NCI-H2107 treated with DMSO at 0.1 percent for 48 hours (cell line): ENCODE results near the gene TRERF1.
"Not testable (repeated sequence)": the region's sequence is repeated elsewhere in the genome, so short reads cannot be mapped to it uniquely, and the experiment has no call there.

Experiments
- DNase-seq: peaks from one replicate; lab custom pipeline; 2025; ENCODE audit not compliant: unreplicated experiment; lab: John Stamatoyannopoulos, UW

The TRERF1 gene

DNA sequence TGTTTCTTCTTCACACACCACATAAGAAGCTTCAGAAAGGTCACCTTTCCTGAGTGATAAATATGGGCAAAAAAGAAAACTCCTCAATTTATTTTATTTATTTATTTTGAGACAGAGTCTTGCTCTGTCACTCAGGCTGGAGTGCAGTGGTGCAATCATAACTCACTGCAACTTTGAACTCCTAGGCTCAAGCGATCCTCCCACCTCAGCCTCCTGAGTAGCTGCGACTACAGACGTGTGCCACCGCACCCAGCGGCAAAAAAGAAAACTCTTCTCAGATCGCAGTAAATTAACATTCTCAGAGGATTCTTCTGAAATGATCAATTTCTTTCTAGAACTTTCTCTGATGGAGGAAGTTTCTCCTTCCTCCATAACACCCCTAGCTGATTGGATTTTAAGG, 111.2 kb downstream of the TRERF1 start:
- no peak for DNase-seq

DNA sequence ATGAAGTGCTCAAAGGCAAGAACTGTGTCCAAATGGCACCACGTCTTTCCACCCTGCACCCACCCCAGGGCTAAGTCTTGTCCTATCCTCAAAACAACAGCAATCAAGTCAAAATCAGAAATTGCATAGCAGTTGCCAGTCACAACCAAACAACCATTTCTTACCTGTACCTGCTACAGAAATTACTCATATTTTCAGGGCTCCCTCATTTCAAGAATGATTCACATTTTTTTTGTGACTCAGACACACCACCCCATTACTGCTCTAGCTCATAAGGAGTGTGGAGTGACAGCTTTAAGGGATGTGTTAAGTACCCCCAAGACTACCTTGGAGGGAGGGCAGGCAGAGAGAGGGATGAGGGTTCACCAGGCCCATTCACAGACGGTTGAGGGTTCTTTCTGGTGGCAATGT, 111.7 kb downstream of the TRERF1 start:
- no peak for DNase-seq

DNA sequence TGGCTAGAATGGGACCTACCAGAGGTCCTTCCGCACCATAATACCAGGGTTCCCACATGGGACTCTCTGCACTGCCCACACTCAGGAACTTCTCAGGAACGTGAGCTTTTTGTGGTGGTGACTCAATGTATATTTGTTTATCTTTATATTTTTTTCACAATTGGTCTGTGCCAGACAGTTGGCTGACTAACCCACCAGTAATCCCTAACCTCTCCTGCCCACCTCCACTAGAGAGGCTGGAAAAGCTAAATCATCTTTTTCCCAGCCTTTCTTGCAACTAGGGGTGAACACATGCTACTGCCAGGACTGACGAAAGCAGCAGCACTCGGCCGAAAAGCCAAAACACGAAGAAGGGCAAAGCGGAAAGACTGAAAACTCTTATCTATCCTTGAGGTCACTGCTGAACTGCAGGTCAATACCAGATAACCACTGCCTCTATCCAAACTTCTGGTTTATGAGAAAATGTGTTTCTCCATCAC, 112.9 kb downstream of the TRERF1 start:
- DNase-seq, result no peak

DNA sequence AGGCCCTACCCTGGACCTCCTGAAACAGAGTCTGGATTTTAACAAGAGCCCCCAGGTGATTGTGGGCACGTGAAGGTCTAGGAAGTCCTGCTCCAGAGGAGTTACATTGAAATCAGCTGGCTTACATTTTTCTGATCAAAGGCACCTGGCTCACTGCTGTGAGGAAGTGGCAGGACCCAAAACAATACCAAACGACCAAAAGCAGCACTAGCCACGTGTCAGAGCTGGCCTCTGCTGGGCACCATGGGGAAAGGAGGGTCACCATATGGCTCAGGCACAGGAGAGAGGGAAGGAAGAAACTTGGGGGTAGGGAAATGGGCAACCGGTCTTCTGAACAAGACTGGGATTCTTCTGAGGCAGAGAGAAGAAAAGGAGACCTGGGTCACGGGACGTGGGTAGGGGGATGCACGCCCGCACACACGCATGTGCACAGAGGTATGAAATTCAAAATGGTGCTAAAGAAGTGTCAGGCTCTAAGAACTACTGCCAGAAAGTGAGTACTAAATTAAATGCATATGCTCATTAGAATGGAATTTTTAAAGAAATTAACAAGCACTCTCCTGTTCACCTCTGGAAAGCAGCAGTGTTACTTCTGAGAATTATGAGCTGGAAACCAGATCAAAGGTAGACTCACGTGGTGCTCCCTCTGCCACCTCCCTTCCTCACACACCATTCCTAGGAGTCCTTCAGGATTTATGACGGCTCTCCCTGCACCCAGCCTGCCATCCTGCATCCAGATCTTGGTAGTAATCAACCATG, 113.6 kb downstream of the TRERF1 start:
- no peak for DNase-seq

DNA sequence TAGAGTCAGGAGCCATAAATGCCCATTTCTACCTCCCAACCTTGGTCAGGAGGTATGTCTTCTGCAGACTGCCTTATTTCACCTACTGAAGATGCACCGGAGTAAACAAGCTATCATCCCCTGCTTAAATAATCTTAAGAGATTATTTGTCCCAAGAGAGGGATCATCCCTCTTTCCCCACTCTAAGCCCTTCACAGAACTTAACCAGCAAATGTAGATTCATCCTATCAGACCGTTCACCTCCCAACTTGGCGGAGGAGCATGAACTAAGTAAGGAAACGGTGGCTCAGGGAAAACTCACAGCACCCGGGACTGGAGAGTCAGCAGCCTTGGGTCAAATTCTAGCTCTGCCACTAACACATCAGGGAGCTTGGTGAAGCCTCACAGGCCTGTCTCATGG, 115.3 kb downstream of the TRERF1 start:
- DNase-seq, result no peak

DNA sequence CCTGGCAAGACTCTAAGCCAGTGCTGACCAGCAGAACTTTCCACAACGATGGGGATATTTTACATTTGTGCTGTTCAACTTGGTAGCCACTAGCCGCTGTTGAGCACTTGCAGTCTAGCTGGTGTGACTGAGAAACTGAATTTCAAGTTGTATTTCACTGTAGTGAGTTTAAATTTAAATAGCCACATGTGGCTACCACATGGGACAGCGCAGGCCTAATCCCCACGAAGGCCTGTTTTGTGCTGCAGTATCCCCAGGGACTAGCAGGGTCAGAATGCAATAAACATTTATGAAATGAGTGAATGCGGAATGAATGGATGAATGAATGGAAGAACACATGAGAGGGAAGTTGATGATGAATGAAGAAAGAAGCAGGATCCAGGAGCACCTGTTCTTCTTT, 115.8 kb downstream of the TRERF1 start:
- no peak for DNase-seq

DNA sequence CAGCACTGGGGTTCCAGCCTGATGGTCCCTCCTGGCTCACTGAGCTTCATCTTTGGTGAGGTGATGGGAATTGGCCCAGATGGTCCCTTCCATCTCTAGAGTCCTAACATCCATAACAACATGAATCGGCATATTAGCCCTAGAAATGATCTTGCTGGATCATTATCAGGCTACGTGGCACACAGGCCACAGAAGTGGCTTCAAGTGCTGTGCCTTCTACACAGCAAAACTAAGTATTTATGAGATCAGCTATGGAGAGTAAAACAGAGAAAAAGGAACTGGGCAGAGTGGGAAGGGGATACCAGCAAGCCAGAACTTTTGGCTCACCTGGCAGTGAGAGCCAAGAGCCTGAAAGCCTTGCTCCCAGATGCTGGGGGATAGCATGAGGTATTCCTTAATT, 116.9 kb downstream of the TRERF1 start:
- DNase-seq, result no peak

DNA sequence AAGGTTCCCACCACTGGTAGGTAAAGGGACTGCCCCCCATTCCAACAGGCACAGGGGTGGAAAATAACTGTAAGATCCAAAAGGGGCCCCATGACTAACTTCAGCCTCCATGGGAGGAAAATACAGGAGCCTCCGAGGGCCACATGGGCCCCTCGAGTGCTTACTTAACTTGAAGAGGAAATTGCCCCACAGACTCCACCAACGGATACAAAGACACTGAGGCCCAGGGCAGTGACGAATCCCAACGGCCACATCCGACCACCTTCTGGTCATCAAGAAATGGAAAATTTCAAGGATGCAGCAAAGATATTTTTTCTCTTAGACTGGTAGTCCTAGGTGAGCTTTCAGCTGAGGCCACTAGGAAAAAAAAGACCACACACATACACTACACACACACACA, 118.1 kb downstream of the TRERF1 start:
- no peak for DNase-seq

DNA sequence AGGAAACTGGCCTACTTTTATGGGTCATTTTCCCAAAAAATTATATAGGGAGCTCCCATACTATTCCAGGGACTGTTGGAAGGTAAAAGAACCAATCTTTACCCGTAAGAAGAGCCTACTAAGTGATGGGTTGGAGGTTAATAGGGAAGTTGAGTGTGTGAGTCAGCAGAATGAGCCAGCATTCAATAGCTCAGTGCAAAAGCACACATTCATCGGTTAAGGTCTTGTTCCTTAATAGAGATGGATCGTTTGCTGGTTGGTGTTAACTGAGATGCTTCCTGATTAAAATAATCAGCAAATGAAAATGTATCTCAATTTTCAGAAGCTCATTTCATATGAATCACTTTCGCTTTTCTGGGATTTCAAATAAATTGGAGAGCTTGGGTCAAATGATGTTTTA, 118.8 kb downstream of the TRERF1 start:
- no peak for DNase-seq

DNA sequence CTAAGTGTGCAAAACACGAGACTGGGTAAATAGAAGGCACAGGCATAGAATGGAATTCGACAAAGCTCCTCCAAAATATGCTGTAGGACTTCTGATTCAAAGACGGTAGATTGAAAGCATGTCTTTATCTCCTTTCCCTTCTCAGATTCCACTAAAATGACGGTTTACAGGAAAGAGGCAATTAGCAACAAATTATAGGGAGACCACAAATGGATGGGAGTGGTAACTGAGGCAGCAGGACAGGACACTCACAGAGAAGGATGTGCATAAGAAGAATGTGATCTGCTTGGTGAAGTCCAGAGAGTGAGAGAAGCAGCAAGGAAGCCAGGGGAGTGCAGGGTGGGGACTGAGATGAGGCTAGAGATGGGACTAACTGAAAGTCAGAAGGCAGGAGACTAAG, 120.7 kb downstream of the TRERF1 start:
- no peak for DNase-seq

DNA sequence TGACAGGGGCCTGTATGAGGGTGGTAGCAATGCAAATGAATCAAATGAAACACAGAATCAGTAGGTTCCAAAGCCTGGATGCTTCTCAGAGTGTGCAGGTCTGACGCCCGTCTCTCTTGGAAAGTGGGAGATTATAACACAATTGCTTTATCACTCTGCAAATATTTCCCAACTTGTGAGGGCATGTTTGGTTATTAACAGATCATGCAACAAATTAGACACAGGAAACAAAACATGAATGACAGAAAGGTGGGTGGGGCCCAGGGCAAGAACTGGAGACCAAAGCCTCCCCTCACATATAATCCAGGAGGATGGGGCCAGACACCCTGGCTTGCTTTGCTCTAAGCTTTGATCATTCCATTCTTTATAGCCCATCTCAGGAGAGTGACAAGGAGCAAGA, 125.5 kb downstream of the TRERF1 start:
- no peak for DNase-seq

DNA sequence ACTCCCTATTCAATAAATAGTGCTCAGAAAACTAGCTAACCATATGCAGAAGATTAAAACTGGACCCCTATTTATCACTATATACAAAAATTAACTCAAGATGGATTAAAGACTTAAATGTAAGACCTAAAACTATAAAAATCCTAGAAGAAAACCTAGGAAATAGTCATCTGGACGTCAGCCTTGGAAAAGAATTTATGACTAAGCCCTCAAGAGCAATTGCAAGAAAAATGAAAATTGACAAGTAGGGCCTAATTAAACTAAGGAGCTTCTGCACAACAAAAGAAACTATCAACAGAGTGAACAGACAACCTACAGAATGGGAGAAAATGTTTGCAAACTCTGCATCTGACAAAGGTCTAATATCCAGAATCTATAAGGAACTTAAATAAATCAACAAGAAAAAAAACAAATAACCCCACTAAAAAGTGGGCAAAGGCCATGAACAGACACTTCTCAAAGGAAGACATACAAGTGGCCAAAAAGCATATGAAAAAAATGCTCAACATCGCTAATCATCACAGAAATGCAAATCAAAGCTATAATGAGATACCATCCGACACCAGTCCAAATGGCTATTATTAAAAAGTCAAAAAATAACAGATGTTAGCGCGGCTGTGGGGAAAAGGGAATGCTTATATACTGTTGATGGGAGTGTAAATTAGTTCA, 126.9 kb downstream of the TRERF1 start:
- DNase-seq, result not testable (repeated sequence)

DNA sequence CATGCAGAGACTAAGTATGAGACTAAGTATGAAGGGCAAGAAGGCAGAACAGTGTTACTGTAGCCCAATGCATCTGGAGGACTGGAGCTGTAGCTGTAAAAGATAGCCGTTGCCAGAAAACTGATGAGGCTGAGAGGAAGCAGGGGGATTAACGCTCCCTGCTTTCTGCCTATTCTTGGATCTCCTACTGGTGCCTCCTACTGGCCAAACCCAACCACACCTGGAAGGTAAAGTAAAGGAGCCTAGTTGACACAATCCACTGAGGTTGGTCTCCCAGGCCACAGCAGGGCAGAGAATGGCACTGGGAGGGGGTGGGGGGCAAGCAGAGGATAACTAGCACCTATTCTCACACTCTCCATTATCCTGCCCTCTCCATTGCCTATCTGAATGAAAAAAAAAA, 129.1 kb downstream of the TRERF1 start:
- DNase-seq, result no peak

DNA sequence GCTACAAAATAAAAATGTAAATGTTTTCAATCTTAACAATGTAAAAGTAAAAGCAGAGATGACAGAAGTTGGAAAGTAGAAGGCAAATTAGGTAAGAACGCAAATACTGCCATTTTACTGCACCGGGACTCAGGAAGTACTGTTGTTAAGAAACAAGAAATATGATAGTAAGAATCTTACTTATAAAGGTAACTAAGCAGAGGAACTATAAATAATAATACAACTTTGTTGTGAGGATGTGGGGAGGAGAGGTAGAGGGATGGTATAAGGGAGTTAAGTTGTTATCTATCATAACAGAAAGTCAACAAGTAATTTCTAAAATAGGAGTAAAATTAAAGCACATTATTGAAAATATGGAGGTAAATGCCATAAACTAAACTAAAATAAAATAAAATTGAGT, 129.8 kb downstream of the TRERF1 start:
- no peak for DNase-seq

DNA sequence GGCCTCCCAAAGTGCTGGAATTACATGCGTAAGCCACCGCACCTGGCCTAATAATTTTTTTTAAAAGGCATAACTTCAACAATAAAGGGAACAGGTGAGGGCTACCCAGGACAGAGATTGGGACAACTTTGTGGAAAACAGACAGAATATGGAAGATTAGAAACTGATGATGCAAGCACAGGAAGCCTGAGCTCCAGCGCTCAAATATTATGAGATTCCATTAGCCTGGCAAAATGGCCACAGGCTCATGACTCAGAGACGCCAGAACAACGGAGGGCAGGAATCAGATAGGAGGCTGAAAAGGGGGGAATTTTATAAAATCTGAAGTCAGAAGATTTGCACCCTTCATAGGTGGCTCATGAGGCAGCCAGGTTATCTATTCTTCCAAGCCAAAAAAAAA, 131.0 kb downstream of the TRERF1 start:
- no peak for DNase-seq

DNA sequence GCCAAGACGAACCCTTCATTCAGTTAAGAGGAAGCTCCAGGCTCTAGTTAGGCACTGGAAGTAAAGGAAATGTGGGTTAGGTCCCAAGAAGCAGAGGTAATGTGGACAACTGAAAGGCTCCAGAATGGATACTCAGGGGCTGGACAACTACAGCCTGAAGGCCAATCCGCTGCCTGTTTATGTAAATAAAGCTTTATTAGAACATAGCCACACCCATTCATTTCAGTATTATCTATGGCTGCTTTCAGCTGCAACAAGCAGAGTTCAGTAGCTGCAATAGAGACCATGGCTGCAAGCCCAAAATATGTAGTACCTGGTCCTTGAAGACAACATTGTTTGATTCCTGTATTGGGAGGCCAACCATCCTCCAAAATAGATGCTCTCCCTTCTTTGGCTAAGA, 133.2 kb downstream of the TRERF1 start:
- no peak for DNase-seq

DNA sequence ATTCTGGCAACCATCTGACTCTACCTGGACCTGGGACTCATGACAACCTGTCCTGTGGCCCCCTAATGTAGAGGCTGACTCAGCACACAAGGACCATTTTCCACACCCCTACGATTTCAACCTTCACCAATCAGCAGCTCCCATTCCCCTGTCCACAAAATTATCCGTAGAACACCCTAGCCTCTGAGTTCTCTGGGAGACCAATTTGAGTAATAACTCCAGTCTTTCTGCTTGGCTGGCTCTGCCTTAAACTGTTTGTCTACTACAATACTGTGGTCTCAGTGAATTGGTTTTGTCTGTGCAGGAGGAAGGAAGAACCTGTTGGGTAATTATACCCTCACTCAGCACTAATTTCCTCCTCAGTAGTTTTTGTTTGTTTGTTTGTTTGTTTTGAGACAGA, 134.7 kb downstream of the TRERF1 start:
- no peak for DNase-seq

DNA sequence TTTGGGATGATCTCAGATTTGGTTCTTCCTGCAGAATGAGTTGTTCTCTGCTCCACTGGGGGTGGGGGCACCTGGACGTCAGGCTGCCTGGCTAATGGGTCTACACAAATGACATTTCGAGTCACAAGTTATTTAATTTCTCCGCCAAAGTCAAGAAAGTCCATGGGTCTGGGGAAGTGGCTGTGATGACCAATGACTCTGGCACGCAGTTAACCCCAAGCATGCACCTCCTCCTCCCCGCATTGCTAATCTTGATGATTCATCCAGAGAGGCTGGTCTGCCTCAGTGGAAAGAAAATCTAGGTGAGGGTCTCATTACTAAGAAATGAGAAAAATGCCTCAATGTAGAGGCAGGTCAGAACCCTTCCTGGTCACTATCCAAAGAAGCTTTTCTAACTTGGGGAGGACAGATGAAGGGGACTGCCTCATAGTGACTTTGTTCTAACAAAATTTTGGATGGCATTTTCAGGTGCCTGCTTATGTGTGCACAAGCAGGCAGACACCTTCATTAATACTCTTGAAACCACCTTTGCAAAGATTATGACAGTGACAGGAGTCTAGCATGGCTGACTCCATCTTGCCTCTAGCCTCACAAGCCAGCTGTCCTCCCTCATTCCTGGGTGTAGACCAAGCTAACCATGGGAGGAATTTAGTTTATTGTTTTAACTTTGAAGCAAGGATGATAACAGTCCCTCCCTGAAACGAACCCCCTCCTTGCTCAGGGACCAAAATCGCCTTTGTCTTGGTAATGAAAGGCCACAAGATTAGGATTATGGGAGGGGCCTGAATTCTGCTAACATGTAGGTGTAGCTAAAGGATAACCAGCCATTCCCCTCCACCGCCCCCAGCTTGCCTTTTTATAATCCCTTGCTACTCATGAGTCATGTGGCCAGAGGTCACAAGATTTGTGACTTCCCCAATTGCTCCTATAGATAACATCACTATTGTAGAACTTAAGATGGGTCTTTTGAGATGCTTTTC, 135.4 kb downstream of the TRERF1 start:
- no peak for DNase-seq

DNA sequence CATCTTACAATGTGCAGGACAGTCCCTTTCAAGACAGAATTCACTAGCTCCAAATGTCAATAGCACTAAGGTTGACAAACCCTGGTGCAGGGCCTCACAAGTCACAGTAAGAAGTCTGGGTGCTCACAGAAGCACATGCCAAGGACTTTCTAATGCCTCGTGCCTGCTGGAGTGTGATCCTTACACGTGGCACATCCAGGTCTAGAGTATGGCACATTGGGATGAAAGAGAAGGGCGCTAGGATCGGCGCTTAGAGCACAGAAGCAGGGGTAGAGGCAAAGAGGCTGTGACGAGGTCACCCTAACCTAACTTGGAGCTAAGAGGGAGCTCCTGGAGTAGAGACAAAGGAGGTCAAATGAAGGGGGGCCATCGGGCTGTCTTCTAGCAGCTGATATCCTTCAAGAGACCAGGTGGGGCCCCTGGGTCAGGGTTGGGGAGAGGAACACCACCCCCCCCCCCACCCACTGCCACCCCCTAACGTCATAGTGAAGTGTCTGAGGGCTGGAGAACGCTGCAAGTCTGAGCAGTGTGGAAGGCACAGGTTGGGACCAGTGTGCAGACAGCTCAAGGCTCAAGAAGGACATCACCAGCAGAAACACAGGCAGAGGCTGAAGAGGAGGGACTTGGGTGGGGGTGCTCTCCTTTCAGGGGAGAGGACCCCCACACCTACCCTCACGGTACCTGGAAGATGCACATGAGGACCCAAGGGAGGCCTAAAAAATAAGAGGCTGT, 136.3 kb downstream of the TRERF1 start:
- DNase-seq, result no peak

DNA sequence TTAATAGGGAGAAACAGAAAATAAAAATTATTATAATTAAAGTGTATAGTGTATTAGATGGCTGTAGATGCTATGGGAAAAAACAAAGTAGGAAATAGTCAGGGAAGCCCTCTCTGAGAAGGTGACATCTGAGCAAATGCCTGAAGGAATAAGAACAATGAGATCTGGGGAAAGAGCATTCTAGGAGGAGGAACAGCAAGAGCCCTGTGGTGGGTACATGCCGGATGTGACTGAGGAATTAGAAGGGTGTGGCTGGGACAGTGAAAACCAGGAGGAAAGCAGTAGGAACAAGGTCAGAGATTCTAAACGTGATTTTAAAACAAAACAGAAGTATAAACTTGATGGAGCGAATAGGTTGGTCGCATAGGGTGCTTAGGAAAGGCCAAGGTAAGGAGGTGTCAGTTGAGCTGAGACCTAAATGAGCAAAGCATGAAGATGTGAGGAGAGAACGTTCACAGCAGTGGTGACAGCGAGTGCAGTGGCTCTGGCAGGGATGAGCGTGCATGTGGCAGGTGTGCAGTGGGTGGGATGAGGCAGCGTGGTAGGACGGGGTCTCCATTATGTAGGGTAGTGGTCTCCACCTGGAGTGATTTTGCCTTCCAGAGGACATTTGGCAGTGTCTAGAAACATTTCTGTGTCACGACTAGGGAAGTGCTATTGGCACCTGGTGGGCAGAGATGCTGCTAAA, 137.0 kb downstream of the TRERF1 start:
- DNase-seq, result no peak
